ENCODE measurements around the gene GBP6.
"Not testable (repeated sequence)": the region's sequence is repeated elsewhere in the genome, so short reads cannot be mapped to it uniquely, and the experiment has no call there.

GBP6 gene, protein sequence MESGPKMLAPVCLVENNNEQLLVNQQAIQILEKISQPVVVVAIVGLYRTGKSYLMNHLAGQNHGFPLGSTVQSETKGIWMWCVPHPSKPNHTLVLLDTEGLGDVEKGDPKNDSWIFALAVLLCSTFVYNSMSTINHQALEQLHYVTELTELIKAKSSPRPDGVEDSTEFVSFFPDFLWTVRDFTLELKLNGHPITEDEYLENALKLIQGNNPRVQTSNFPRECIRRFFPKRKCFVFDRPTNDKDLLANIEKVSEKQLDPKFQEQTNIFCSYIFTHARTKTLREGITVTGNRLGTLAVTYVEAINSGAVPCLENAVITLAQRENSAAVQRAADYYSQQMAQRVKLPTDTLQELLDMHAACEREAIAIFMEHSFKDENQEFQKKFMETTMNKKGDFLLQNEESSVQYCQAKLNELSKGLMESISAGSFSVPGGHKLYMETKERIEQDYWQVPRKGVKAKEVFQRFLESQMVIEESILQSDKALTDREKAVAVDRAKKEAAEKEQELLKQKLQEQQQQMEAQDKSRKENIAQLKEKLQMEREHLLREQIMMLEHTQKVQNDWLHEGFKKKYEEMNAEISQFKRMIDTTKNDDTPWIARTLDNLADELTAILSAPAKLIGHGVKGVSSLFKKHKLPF

DNA sequence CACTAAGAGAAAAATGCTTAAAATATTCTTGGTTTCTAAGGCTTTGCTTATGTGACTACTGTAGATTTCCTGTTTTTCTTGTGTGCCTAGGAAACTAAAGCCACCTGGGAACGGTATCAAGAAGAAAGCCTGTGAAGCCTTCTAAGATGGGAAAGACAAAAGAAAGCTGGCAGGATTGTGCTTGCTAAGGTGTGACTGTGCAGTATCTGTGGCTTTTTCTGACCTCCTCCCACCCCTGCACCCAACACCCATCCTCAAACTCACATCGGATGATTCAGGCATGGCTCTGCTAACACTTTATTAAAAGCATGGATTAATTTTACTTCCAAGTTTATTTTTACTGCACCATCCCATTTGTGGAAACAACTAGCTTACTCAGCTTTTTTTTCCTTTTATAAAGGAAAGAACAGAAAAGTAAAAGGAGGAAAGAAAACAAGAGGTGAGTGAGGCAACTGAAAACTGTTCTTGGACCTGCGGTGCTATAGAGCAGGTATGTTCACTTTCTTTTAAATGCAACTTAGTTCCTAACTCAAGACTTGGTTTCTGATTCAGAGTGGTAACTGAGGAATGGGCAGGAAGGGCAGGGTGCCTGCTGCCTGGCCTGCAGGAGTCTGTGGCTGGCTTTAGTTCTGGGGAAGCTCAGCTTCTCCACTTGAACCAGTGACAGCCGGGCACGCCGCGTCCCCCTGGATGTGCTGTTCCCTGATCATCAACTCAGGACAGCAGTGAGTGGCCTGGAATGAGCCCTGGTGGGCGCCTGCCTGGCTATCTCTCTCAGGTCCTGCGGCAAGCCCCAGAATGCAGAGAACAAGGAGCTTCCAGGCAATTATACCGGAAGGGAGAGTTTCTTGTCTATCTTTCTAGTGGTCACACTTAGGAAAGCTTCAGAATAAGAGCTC, at the start of gene GBP6:
Gene GBP6, plus strand, starts transcription at position 422 of the 899 bp plus-strand sequence. CDS start 4,493 bp downstream, outside the sequence.
- no peak for DNase-seq

GRCh38 chr1:89322402-89322801, 41.5 kb upstream of the GBP6 start:
- DNase-seq: no peak

- DNase-seq: no peak
Observed at GRCh38 chr1:89331890-89332289, 32.0 kb upstream of the GBP6 start.

DNA sequence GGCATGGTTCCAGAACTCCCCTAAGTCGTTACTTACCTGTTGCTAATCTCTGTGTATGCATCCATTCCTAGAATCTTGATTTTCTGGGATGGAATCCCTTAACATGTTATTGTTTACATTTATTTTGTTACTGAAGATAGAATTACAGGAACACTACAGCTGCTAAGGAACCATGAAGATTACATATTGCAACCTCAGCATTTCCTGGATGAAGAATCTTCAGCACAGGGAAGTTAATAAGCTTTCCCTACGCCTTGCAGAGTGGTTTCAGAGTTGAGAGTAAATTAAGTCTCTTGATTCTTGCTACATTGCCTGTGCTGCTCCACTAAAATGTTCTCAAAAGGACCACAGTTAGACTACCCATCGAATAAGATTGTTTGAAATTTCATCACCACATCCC, 31.4 kb upstream of the GBP6 start:
- no peak for DNase-seq

DNA sequence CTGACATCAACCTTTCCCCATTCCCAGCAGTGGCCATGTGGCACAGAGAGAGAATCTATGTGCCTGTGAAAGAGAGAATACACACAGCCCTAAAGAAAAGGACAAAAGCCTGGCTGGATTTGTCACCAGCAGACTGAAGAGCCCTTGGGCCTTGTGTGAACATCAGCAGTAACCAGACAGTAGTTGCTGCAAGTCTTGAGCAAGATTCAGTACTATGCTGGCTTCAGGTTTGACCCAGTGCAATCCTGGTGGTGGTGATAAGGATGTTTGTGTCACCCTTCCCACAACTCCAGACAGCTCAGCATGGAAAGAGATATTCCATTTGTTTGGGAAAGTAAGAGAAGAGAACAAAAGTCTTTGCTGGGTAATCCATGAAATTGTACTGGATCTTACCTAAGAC, 28.4 kb upstream of the GBP6 start:
- no peak for DNase-seq

DNA sequence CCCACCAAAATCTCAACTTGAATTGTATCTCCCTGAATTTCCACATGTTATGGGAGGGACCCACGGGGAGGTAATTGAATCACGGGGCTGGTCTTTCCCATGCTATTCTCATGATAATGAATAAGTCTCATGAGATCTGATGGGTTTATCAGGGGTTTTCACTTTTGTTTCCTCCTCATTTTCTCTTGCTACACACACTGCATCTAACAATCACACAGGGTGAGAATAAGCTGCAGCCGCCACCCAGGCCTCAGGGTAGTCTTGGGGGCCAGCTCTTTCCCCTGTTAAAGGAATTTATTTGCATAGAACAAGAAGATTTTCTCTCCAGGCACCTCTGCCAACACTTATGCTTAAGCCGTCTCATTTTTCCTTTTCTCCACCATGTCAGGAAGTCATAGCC, 26.0 kb upstream of the GBP6 start:
- no peak for DNase-seq

- no peak for DNase-seq
Observed at GRCh38 chr1:89339039-89339438, 24.8 kb upstream of the GBP6 start.

- DNase-seq: not testable (repeated sequence)
Observed at GRCh38 chr1:89345479-89345878, 18.4 kb upstream of the GBP6 start.

- no peak for DNase-seq
Observed at GRCh38 chr1:89347296-89347695, 16.6 kb upstream of the GBP6 start.

- DNase-seq: no peak
Observed at GRCh38 chr1:89350298-89350697, 13.6 kb upstream of the GBP6 start.

DNA sequence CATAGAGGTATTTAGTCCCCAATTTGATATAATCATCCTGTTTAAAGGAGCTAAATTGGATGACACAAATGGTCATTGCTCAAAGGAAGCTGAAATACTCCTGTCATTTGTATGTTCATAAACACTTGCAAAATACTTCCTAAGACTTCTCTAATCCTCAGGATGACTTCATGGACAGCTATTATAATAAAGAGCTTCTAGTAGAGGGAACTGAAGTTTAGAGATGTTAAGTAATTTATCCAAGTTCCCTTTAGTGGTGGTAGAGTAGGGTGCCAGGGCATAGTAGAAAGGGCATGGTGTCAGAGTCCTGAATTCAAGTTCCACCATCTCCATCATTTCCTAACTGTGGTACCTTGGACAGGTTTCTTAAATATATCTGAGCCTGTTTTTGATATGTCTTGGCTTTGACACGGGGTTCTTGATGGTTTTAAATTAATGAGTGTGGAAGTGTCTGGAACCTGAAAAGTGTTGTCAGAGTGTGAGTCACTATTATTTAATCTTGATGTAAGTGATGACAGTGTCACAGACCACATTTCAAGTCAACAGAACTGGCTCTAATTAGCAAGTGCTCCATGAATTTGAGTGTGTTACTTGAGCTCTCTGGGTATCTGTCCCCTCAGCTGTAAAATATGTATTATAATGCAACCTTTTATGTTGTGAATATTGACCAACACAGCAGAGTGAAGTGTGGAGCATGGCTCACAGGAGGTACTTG, 12.1 kb upstream of the GBP6 start:
- no peak for DNase-seq

DNA sequence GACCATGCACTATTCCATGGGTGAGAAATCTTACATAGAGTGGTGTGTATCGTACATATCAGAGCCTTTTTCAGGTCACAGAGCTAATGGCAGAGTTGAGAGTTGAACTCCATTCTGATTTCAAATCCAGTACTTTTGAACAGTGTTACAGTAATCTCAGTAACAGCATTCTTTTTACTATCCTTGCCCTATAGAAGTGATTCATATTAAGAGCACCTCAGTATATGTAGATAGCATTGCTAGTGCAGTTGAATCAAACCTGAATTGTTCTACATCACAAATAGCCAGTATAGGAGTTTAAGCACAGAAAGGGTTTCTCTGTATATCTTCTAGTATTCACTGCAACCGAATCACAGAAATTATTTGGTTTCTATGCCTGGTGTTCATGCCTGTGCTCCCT, 11.4 kb upstream of the GBP6 start:
- no peak for DNase-seq

GRCh38 chr1:89354205-89354604, 9.7 kb upstream of the GBP6 start:
- no peak for DNase-seq

DNA sequence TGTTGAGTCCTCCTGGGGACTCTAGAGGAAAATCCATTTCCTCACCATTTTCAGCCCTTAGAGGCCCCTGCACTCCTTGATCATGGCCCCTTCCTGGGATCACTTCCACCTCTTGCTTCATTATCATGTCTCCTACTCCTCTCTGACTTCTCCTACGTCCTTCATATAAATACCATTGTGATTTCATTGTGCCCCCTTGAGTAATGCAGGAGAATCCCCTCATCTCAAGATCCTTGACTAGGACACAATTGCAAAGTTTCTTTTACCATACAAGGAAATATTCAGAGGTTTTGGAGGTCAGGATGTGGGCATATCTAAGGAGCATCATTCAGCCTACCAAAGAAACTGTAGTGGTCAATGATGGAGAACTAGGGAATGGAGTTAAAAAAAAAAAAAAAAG, 8.8 kb upstream of the GBP6 start:
- DNase-seq: no peak

DNA sequence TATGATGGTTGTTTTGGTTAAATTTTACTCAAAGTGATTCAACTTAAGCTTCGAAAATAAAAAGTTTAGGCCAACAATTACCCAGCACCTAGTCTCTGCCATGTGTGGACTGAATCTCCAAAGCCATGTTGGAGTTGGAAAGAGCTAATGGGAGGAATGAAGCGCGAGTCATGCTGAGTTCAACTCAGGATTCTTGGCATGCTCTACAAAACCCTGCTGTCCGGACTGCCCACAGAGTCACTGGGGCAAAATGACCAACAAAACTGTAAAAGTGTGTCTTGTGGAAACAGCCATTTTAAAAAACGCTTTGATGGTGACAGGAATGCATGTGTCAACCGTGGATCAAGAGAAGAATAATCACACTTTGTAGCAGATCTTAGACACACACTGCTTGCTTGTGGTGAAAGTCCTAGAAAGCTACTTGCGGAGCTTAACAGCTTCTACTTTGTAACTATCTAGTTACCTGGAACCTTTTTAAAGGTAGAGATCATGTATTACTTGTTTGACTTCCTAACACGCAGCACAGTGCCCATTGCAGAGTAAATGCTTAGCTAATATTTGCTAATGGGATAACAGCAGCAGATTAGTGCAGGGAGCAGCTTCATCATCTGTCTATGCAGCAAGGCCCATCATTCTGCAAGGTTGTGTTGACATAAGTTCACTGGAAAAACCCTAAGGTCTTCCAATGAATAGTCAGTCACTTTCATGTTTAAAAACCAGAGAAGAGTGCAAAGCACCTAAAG, 7.0 kb upstream of the GBP6 start:
- DNase-seq: no peak

DNA sequence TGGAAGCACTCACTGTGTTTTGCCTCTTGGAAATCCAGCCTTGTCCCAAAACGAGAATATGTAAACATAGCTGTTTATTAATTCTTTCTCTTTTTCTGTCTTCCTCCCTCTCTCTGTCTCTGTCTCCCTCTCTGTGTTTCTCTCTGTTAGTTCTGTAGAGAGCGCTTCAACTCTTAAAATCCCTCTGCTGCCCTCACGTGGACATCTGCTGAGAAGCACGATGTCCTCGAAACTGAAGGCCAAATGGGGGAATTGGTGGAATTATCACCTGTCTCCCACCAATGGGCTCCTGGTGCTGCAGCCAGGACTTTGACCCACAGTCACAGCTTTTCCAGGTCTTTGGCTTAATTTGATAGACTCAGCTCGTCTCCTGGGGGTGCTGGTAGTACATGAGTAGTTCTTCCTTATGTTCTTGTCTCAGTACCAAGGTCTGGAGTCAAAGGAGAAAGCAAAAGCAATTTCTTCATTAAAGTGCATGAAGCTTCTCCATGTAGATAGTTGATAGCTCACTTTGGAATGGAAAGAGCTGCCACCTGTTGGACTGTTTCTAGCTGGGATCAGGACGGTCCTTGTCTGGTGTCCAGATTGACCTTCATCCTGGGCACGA, 5.5 kb upstream of the GBP6 start:
- peak; percentile 90 for DNase-seq

- DNase-seq: no peak
Observed at GRCh38 chr1:89360716-89361115, 3.1 kb upstream of the GBP6 start.

- DNase-seq: no peak
Observed at GRCh38 chr1:89361681-89362080, 2.2 kb upstream of the GBP6 start.

GRCh38 chr1:89363196-89363595, 663 bp upstream of the GBP6 start:
- no peak for DNase-seq

DNA sequence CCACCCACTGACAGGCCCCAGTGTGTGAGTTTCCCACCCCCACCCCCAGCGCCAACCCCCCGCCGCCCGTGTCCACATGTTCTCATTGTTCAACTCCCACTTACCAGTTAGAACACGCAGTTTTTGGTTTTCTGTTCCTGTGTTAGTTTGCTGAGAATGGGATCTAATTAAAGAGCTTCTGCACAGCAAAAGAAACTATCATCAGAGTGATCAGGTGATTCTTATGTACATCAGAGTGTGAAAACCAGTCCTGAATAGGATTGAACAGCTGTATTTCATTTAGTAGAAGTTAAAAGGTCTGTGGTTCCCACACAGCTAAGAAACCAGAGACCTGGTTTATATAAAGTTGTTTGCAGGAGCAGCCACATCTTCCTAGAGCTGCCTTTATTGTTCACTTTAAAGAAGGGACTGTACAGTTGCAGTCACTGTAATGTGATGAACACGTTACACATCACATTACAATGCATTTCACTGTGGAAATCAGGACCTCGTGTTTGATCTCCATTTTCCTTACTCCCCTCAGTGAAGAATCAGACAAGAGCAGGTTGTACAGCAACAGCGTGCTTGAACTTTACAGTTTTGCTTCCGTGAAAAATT, 1.2 kb downstream of the GBP6 start:
- DNase-seq: no peak

DNA sequence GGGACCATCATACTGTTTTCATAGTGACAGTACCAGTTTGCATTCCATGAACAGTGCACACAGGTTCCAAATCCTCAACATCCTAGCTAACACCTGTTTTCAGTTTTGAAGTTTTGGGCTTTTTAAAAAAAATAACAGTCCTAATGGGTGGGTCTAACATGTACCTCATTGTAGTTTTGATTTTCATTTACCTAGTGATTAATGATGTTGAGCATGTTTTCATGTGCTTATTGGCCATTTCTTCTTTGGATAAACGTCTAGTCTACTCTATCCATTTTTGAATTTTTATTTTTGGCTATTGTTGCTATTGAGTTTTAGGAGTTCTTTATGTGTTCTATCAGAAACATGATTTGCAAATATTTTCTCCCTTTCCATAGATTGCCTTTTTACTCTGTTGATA, 3.4 kb downstream of the GBP6 start:
- no peak for DNase-seq

All from stimulated activated CD8-positive, alpha-beta memory T cell treated with anti-CD3 and anti-CD28 coated beads, Interleukin-4, amount 100 ng/mL, for 48 hours (primary cell).